Cardiac muscle cell (in vitro differentiated cells and primary cell): ENCODE data around the gene CCDC33. TPM values are rescaled to one million over a fixed set of nuclear protein-coding genes. Genes with fewer than 3 reads are reported as not detected.

Source experiments
- DNase-seq, 2 donors: peaks; one replicate each; pipeline versions ENCODE4 v3.0.0 to v3.0.0-alpha.2; 2010 to 2017; ENCODE audit warnings: low read depth in 1 of 2, low spot score in 1 of 2
- H3K27ac ChIP-seq: fragments of 200-600 bp; sonication (generic); 2 replicates; pipeline ENCODE4 v1.5.1; 2016
- H3K27me3 ChIP-seq: fragments of 200-600 bp; sonication (generic); 2 replicates; pipeline ENCODE4 v1.6.0; 2016; ENCODE audit warnings: control low read depth
- H3K36me3 ChIP-seq: fragments of 200-600 bp; sonication (generic); 2 replicates; pipeline ENCODE4 v1.5.1; 2016; ENCODE audit warnings: control low read depth
- H3K4me1 ChIP-seq: fragments of 200-600 bp; sonication (generic); 2 replicates; pipeline ENCODE4 v1.8.1; 2017; ENCODE audit warnings: low read depth, mild to moderate bottlenecking, mixed run types
- H3K4me3 ChIP-seq: fragments of 200-600 bp; sonication (generic); 2 replicates; pipeline ENCODE4 v1.5.1; 2016; ENCODE audit warnings: mild to moderate bottlenecking
- H3K9me3 ChIP-seq: fragments of 200-600 bp; sonication (generic); 2 replicates; pipeline ENCODE4 v1.5.1; 2017; ENCODE audit warnings: low read depth, mild to moderate bottlenecking, control low read depth
- CTCF ChIP-seq: IDR thresholded peaks from 2 replicates; pipeline ENCODE4 v1.5.1; 2012; ENCODE audit warnings: low read depth, mild to moderate bottlenecking, low read length
- polyA plus RNA-seq: library from polyadenylated mRNA; unstranded; fragments of >200 nt; fragmentation: Nextera tagmentation; extraction: Ambion mirVana; gene quantifications from 2 replicates; pipeline ENCODE4 v1.2.1, GENCODE V29; 2016
- total RNA-seq: library from RNA; depleted of rRNA; stranded (reverse); fragments of >200 nt; gene quantifications from 2 replicates; pipeline ENCODE4 v1.2.3, GENCODE V29; 2016

Gene CCDC33
- total and polyA plus RNA-seq, 2 experiments from 2014 or later: 3.1 to 9.5 TPM

DNA sequence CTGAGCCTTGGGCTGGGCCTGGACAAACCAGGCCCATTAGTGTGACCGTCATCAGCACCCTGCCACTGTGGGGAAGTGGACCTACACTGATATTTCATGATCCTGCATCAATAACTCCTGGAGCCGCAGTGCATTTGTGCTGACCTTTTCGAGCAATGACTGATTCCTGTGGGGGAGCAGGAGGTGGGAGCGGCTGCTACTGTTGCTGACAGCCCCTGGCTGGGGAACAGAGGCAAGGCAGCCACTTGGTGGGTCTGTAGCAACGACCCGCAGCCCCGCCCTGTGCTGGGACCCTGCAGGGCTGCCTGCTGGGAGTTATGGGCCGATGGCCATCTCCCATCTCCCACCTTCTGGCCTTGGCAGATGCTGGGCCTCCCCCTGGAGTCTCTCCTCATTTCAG is 42.1 kb downstream of the CCDC33 start:
- DNase-seq: no peak
- TF ChIP-seq CTCF: no peak
- H3K4me1 ChIP-seq: peaks cover 8% of the 10 kb centered on the region
- no peaks in the 10 kb centered on the region for H3K9me3 ChIP-seq
- no peaks in the 10 kb centered on the region for H3K36me3 ChIP-seq
- no peaks in the 10 kb centered on the region for H3K27me3 ChIP-seq
- H3K27ac ChIP-seq: no peak overlapping the region
- no peak overlapping the region for H3K4me3 ChIP-seq

DNA sequence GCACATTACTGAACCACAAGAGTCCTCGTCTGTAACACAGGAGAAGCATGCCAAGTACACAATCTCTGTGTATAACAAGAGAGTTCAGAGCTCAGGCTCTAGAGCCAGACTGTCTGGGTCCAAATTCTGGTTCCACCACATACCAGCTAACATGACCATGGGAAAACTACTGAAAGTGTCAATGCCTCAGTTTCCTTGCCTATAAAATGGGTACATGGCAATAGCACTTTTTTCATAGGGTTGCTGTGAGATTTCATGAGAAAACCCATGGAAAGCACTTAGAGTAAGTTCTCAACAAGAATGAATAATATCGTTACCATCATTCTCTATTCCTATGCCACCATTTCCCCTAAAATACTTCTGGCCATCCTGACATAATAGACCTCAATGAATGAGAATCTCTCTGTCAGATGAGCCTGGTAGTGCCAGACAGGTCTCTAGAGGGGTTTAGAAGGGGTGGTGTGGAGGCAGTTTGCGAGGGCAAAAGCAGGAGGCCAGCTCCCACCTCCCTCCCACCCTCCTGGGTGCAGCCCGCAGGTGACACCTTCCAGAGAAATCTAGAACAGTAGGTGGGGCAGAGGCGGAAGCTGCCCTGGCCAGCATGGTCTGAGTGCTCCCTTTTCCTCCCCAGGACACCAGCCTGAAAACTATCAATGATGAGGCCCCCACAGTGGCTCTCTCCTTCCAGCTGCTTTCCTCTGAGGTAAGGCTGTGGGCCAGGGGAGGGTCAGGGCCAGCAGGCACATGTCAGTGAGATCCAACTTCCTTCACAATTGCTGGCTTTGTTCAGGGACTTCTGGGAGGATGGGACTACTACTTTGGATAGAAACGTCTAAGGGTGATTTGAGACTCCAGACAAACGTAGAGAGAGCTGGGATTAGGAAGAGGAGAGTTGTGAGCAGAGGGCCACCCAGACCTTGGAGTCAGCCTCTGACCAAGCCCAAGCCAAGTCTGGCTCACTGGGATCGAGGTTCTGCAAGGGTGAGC is 45.3 kb downstream of the CCDC33 start:
- Histone ChIP-seq H3K4me1 (no peaks in the 10 kb centered on the region), H3K4me3 (no peak overlapping the region), H3K27me3 (no peaks in the 10 kb centered on the region), H3K27ac (no peak overlapping the region), H3K36me3 (no peaks in the 10 kb centered on the region), H3K9me3 (no peaks in the 10 kb centered on the region)
- DNase-seq: no peak
- no peak for TF ChIP-seq CTCF

DNA sequence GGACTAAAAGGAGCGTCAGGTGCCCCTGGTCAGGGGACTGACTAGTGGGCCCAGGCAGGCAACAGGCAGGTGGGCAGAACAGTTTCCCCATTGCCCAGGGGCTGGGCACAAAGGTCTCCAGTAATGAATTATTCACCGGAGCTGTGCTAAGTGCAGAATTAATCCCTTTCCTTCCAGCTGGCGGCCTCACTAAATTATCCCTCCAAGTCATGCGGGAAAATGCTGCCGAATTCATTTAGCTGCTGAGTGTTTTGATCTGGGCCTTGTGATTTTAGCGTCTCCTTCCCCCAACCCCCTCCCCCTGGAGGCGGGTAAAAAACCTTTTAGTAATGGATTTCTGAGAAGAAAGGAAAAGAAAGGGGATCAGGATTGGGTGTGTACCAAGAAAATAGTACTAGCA is 47.2 kb downstream of the CCDC33 start:
- Histone ChIP-seq H3K27me3 (no peaks in the 10 kb centered on the region), H3K4me3 (no peak overlapping the region), H3K27ac (no peak overlapping the region), H3K36me3 (no peaks in the 10 kb centered on the region), H3K4me1 (peaks cover 7% of the 10 kb centered on the region), H3K9me3 (no peaks in the 10 kb centered on the region)
- no peak for TF ChIP-seq CTCF
- no peak for DNase-seq

- Histone ChIP-seq H3K27me3 (no peaks in the 10 kb centered on the region), H3K36me3 (no peaks in the 10 kb centered on the region), H3K9me3 (no peaks in the 10 kb centered on the region), H3K4me3 (no peak overlapping the region), H3K27ac (no peak overlapping the region), H3K4me1 (peaks cover 16% of the 10 kb centered on the region)
- TF ChIP-seq CTCF: no peak
- DNase-seq: no peak
Measured at GRCh38 chr15:74289671-74290070, 53.5 kb downstream of the CCDC33 start.

DNA sequence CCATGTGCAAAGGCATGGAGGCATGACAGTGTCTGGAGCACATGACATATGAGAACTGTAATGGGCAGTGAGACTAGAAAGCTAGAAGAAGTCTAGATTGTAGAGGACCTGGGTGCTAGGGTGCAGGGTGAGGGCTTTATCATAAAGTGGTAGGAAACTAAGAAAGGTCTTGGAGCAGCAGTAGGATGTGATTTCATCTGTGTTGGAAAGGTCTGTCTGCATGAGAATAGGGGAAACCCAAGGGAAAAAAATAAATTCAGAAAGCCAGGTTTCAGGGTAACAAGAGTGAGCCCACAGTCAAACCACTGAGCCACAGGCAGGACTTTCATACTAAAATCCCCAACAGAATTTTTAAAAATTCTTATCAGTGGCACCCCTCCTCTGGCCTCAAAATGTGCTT is 54.5 kb downstream of the CCDC33 start:
- TF ChIP-seq CTCF: no peak
- no peaks in the 10 kb centered on the region for H3K36me3 ChIP-seq
- H3K27me3 ChIP-seq: no peaks in the 10 kb centered on the region
- no peaks in the 10 kb centered on the region for H3K9me3 ChIP-seq
- no peak for DNase-seq
- H3K27ac ChIP-seq: no peak overlapping the region
- H3K4me3 ChIP-seq: no peak overlapping the region
- H3K4me1 ChIP-seq: peaks cover 16% of the 10 kb centered on the region
